Fibroblast of lung (primary cell): ENCODE results near the gene HABP4. TPM values are rescaled to one million over a fixed set of nuclear protein-coding genes. Genes with fewer than 3 reads are reported as not detected.
A peak's percentile ranks its signal among the peaks of the same experiment; 100 is the strongest.

Experiments
- DNase-seq, 2 donors: peaks; one replicate each; pipeline versions ENCODE4 v3.0.0 to v3.0.0-alpha.2; 2010; ENCODE audit warnings: low read depth in 2 of 2
- H2AFZ ChIP-seq: 2 replicates; pipeline ENCODE4 v1.5.1; 2012; ENCODE audit warnings: low read length, control low read depth, inconsistent platforms
- H3K27ac ChIP-seq: 2 replicates; pipeline ENCODE4 v1.5.1; 2011; ENCODE audit warnings: low read length, control low read depth; ENCODE audit not compliant: insufficient read depth
- H3K27me3 ChIP-seq: 2 replicates; pipeline ENCODE4 v1.5.1; 2011; ENCODE audit warnings: mild to moderate bottlenecking, low read length; ENCODE audit not compliant: control insufficient read depth, insufficient read depth
- H3K36me3 ChIP-seq: 2 replicates; pipeline ENCODE4 v1.5.1; 2011; ENCODE audit warnings: low read length; ENCODE audit not compliant: control insufficient read depth, insufficient read depth
- H3K4me1 ChIP-seq: 2 replicates; pipeline ENCODE4 v1.5.1; 2011; ENCODE audit warnings: low read length; ENCODE audit not compliant: control insufficient read depth, insufficient read depth; ENCODE audit errors: extremely low read depth
- H3K4me2 ChIP-seq: 2 replicates; pipeline ENCODE4 v1.5.1; 2011; ENCODE audit warnings: low read length, control low read depth; ENCODE audit not compliant: insufficient read depth; ENCODE audit errors: extremely low read depth
- H3K4me3 ChIP-seq, 4 experiments: fragments of 200-600 bp in 1 of 4; sonication (generic) in 1 of 4; replicated peaks in 1 of 4; 2 replicates each; pipeline ENCODE4 v1.5.1; 2011 to 2016; ENCODE audit warnings: low read length in 4 of 4, low read depth in 3 of 4, mild to moderate bottlenecking in 3 of 4, control low read depth in 2 of 4, inconsistent platforms in 1 of 4, mixed read lengths in 1 of 4; ENCODE audit not compliant: insufficient read depth in 1 of 4; ENCODE audit errors: control extremely low read depth in 1 of 4
- H3K79me2 ChIP-seq: 2 replicates; pipeline ENCODE4 v1.5.1; 2012; ENCODE audit warnings: mild to moderate bottlenecking, low read length, inconsistent platforms; ENCODE audit not compliant: control insufficient read depth, insufficient read depth
- H3K9ac ChIP-seq: 2 replicates; pipeline ENCODE4 v1.5.1; 2011; ENCODE audit warnings: mild to moderate bottlenecking, low read length, control low read depth; ENCODE audit not compliant: insufficient read depth
- H3K9me3 ChIP-seq: 2 replicates; pipeline ENCODE4 v1.5.1; 2012; ENCODE audit warnings: low read depth, low read length; ENCODE audit not compliant: control insufficient read depth, insufficient read depth
- H4K20me1 ChIP-seq: 2 replicates; pipeline ENCODE4 v1.5.1; 2011; ENCODE audit warnings: low read length; ENCODE audit not compliant: control insufficient read depth, insufficient read depth; ENCODE audit errors: extremely low read depth
- CTCF ChIP-seq, 2 donors: IDR thresholded peaks in 1 of 2; conservative IDR thresholded peaks in 1 of 2; 1 replicate in 1 of 2; 2 replicates in 1 of 2; pipeline ENCODE4 v1.5.1; 2011 to 2012; ENCODE audit warnings: low read length in 2 of 2, control low read depth in 1 of 2, inconsistent platforms in 1 of 2, low read depth in 1 of 2, mild to moderate bottlenecking in 1 of 2
- EZH2 ChIP-seq: IDR thresholded peaks from 2 replicates; pipeline ENCODE4 v1.5.1; 2012; ENCODE audit warnings: low read length, control low read depth, mild to moderate bottlenecking; ENCODE audit errors: missing control alignments
- polyA plus RNA-seq, 2 donors: library from polyadenylated mRNA; depleted of rRNA in 1 of 2; stranded (reverse) in 1 of 2; unstranded in 1 of 2; fragments of >200 nt; gene quantifications; 2 replicates each; pipeline ENCODE4 v1.2.1, GENCODE V29; 2011 to 2012; ENCODE audit warnings: missing spikeins in 1 of 2
- total RNA-seq: library from RNA; depleted of rRNA; stranded (reverse); fragments of >200 nt; gene quantifications from 2 replicates; pipeline ENCODE4 v1.2.1, GENCODE V29; 2014

Gene HABP4
- total and polyA plus RNA-seq, 2 donors (not counting 1 experiment from before 2014, with no cell fraction given), result 28.7 to 31.4 TPM

- Histone ChIP-seq H3K27me3 (no peaks in the 10 kb centered on the region), H3K27ac (no peak overlapping the region), H3K4me3 (no peak overlapping the region), H3K9me3 (no peaks in the 10 kb centered on the region), H2AFZ (no peak overlapping the region), H4K20me1 (no peaks in the 10 kb centered on the region), H3K36me3 (peaks cover 5% of the 10 kb centered on the region), H3K9ac (no peak overlapping the region), H3K79me2 (no peaks in the 10 kb centered on the region), H3K4me1 (peaks cover 4% of the 10 kb centered on the region), H3K4me2 (no peak overlapping the region)
- TF ChIP-seq EZH2 (no peak), CTCF (conservative IDR thresholded peaks at IDR 0.05 in 1 of 2, IDR thresholded peaks at IDR 0.05 in 1 of 2; ENCODE audit: low read depth in 1 of 2, low read length in 2 of 2) (no peak)
- DNase-seq, result no peak
These were observed 49.3 kb downstream of the HABP4 start for GRCh38 chr9:96499257-96499656.

GRCh38 chr9:96500696-96501632 lies 51.0 kb downstream of the HABP4 start:
- Histone ChIP-seq H3K36me3 (peaks cover 3% of the 10 kb centered on the region), H3K79me2 (no peaks in the 10 kb centered on the region), H3K9me3 (no peaks in the 10 kb centered on the region), H3K27me3 (no peaks in the 10 kb centered on the region), H3K4me3 (no peak overlapping the region), H3K4me1 (peaks cover under 1% of the 10 kb centered on the region), H2AFZ (no peak overlapping the region), H3K27ac (no peak overlapping the region), H3K9ac (no peak overlapping the region), H4K20me1 (no peaks in the 10 kb centered on the region), H3K4me2 (no peak overlapping the region)
- peak; percentile 51 to 82 for DNase-seq
- TF ChIP-seq CTCF (conservative IDR thresholded peaks at IDR 0.05 in 1 of 2, IDR thresholded peaks at IDR 0.05 in 1 of 2; ENCODE audit: low read depth in 1 of 2, low read length in 2 of 2), result no peak
- TF ChIP-seq EZH2, result no peak

- no peak overlapping the region for H3K4me3 ChIP-seq
These were observed 51.9 kb downstream of the HABP4 start for GRCh38 chr9:96501633-96502538.

More at GRCh38 chr9:96501633-96502538, 51.9 kb downstream of the HABP4 start:
- Histone ChIP-seq H3K4me1 (no peaks in the 10 kb centered on the region), H2AFZ (no peak overlapping the region), H3K36me3 (no peaks in the 10 kb centered on the region), H3K9ac (no peak overlapping the region), H3K4me2 (no peak overlapping the region), H3K79me2 (no peaks in the 10 kb centered on the region), H3K27ac (no peak overlapping the region), H3K9me3 (no peaks in the 10 kb centered on the region), H3K27me3 (no peaks in the 10 kb centered on the region), H4K20me1 (no peaks in the 10 kb centered on the region)
- no peak for DNase-seq
- no peak for TF ChIP-seq CTCF (conservative IDR thresholded peaks at IDR 0.05 in 1 of 2, IDR thresholded peaks at IDR 0.05 in 1 of 2; ENCODE audit: low read depth in 1 of 2, low read length in 2 of 2)
- TF ChIP-seq EZH2, result no peak
